NCI-H774 (cell line): ENCODE measurements around the gene HMCES.
"Not testable (repeated sequence)": the region's sequence is repeated elsewhere in the genome, so short reads cannot be mapped to it uniquely, and the experiment has no call there.

Source experiments
- DNase-seq: peaks from one replicate; lab custom pipeline; 2025; lab: John Stamatoyannopoulos, UW

Gene HMCES

GRCh38 chr3:129257609-129258008, 21.1 kb upstream of the HMCES start:
- no peak for DNase-seq

DNA sequence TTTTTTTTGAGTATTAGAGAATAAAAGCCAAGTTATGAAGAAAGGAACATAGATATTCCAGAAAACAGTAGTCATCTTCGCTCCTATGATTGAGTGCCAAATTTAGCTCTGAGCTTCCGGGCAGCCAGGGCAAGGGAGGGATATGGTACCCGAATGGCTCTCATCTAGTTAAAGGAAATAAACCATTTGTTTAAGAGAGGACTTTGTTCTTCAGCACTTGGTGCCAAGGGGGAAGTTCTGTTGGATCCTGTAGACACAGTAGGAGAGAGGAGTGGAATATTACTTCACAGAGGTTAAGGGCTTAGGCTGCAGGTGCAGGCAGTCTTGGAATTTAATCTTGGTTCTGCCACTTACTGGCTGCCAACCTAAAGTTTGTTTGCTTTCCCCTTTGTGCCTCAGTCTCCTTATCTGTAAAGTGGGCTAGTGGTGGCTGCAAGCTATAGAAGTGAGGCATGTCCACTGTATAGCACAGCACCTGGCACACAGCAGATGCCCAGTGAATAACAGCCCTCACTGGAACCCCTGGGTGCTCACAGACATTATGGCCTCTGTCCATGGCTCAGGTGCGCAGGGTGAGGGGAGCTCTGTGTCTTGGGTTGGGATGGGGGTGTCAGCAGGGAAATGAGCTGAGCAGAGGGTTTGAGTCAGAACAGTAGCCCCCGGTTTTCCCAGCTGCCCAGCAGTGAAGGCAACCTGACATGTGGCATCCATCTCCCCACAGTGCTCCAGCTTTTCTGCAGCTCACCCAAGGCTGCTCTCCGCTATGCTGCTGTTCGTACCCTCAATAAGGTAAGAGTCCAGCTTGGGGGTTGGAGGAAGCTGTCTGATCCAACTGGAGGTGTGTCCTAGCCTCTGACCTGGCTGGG, 18.8 kb upstream of the HMCES start:
- DNase-seq, result no peak

- no peak for DNase-seq
Observed at GRCh38 chr3:129260606-129261005, 18.1 kb upstream of the HMCES start.

- DNase-seq, result no peak
Observed at GRCh38 chr3:129261894-129262293, 16.8 kb upstream of the HMCES start.

DNA sequence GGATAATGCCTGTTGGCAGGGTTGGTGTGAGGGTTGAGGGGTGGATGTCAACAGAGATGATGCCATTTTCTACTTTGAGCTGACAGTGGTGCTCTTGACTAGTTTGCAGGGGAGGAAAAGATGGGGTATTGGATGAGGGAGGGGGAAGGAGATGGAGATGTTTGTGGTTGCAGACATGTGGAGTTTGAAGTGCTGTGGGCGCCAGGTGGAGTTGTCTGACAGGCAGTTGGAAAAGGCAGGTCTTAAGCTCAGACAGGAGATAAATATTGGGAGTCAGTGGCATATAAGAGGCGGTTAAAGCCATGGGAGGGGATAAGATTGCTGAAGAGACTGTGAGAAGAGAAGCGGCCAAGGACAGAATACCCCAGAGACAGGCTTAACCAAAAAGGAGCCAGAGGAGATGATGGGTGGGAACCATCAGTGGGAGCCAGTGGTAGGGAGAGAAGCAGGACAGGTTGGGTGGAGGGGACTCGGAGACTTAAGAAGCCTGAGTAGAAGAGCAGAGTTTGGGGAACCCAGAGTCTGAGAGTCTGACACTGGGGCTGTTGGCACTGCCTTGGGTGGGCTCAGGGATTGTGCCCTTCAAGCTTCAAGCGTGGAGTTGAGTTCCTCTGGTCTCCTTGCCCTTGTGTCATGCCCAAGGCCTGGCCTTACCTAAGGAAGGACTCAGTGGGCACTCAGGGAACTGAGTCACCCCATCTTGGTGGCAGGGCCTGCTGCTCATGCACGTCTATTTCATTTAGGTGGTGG, 15.3 kb upstream of the HMCES start:
- DNase-seq, result no peak

GRCh38 chr3:129264994-129265393, 13.7 kb upstream of the HMCES start:
- DNase-seq, result not testable (repeated sequence)

DNA sequence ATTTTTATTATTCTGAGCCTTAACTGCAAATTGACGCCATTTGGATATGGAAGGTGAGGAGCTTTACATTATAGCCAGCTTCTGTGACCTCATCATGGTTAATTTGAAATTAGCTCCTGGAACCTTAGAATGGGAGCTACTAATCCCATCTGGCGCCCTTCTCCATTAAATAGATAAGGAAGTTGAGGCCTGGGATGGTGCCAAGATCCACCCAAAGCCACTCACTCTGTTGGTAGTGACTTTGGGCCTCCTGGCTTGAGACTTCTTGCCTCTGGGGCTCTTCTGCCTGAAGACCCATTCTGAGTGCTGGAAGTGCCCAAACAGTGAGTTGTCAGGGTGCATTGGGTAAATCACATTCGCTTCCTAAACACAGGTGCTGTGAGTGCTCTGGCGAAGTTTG, 12.0 kb upstream of the HMCES start:
- no peak for DNase-seq

- DNase-seq, result no peak
Observed at GRCh38 chr3:129268396-129268795, 10.3 kb upstream of the HMCES start.

DNA sequence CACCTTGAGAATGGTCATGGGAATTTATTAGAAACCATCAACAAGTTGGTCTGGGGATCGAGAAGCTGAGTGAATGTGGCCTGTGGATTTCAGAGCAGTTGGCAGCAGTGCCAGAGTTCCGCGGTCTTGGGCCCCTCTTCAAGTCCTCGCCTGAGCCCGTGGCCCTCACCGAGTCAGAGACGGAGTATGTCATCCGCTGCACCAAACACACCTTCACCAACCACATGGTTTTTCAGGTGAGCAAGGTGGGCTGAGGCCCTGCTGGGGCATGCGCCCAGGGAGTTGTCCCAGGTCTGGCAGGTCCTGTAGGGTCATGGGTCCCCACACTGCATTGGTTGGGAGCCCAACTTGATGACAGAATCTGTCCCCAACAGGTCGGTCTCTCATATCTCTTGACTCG, 7.0 kb upstream of the HMCES start:
- DNase-seq, result no peak

DNA sequence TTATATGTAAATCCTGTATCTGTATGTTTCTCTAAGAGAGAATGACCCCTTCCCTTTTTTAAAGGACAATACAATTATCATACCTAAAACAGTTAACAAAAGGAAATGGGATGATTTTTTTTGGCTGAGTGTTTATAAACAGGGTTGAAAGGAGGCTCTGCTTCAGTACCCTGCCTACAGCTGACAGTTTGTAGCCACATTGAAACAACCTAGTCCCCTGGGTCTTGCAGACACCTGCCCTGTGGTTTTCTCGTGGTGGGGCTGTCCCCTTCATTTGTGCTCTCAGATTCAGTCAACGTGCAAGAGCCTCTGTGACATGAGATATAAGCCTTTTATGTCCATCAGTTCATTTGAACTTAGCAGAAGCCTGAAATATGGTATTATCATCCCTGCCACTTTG, 2.3 kb upstream of the HMCES start:
- no peak for DNase-seq

GRCh38 chr3:129277829-129278271, 820 bp upstream of the HMCES start:
- no peak for DNase-seq

GRCh38 chr3:129278966-129279906, 566 bp downstream of the HMCES start:
- DNase-seq, result no peak

DNA sequence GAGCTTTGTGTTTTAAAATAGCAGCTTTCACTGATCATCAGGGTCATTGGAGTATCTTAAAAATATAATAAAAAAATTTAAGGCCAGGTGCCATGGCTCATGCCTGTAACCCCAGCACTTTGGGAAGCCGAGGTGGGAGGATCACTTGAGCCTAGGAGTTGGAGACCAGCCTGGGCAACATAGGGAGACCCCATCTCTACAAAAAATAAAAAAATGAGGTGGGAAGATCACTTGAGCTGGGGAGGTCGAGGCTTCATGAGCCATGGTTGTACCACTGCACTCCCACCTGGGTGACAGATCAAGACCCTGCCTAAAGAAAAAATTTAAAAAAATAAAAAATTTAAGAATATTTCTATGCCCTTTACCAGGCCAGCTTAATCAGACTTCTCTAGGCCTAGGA, 1.5 kb downstream of the HMCES start:
- no peak for DNase-seq

- no peak for DNase-seq
Observed at GRCh38 chr3:129281726-129282125, 3.1 kb downstream of the HMCES start.

DNA sequence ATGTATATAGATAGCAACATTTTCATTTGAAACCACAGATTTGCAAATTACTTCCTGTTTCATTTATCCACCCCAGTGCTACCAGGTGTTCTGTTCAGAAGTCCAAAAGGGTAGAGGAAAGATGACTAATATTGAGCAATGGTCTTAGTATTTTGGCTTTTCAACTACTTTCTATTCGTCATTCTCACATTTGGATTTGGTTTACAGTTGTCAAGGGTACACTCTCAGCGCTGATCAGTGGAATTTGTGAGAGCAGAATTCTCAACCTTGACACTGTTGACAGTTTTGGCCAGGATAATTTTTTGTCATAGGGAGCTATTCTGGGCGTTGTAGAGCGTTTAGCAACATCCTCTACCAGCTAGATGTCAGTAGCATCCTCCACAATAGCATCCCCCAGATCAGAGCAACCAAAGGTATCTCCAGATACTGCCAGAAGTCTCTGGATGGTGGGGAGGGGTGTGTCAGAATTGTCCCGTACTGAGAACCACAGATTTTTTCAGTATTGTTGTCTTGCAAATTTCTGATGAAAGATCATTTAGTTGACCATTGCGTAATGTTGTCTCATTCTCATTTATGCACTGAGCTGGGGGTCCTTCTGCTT, 4.2 kb downstream of the HMCES start:
- DNase-seq, result no peak

DNA sequence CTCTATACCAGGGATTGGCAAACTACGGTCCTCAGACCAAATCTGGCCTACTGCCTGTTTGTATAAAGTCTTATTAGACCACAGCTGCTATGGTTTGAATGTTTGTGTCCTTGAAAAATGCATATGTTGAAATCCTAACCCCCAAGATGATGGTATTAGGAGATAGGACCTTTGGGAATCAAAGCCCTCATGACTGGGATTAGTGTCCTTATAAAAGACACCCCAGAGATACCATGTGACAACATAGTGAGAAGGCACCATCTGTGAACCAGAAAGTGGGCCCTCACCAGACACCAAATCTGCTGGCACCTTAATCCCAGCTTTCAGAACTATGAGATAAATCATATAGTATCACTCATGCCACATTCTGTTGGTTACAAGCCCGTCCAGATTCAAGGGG, 7.4 kb downstream of the HMCES start:
- no peak for DNase-seq

- no peak for DNase-seq
Observed at GRCh38 chr3:129288446-129288845, 9.8 kb downstream of the HMCES start.

GRCh38 chr3:129289201-129289921, 10.7 kb downstream of the HMCES start:
- DNase-seq, result no peak

GRCh38 chr3:129291236-129291886, 12.7 kb downstream of the HMCES start:
- DNase-seq, result no peak

- DNase-seq, result no peak
Observed at GRCh38 chr3:129295286-129295685, 16.6 kb downstream of the HMCES start.
